Vagina (tissue), 2 donors: ENCODE measurements around the gene GPR42.

ENCODE experiments used
- POLR2AphosphoS5 ChIP-seq, 2 donors: sonication (generic); formaldehyde crosslinking; IDR thresholded peaks; one replicate each; pipeline ENCODE4 v1.9.0; 2017; ENCODE audit warnings: antibody characterized with exemption in 2 of 2, mild to moderate bottlenecking in 2 of 2, low read depth in 1 of 2; ENCODE audit not compliant: insufficient read depth in 1 of 2
- TF ChIP-seq, protein P1 (sequence below), 3 experiments: fragments of 450-650 bp in 2 of 3; fragments of 200-600 bp in 1 of 3; sonication (generic) in 1 of 3; IDR thresholded peaks; one replicate each; pipeline ENCODE4 v1.5.1; 2017 to 2019; ENCODE audit warnings: antibody characterized with exemption in 3 of 3, mild to moderate bottlenecking in 2 of 3, moderate library complexity in 2 of 3

GRCh38 chr19:35375505-35376307, 4.8 kb downstream of the GPR42 start:
- TF ChIP-seq, protein P1, sequence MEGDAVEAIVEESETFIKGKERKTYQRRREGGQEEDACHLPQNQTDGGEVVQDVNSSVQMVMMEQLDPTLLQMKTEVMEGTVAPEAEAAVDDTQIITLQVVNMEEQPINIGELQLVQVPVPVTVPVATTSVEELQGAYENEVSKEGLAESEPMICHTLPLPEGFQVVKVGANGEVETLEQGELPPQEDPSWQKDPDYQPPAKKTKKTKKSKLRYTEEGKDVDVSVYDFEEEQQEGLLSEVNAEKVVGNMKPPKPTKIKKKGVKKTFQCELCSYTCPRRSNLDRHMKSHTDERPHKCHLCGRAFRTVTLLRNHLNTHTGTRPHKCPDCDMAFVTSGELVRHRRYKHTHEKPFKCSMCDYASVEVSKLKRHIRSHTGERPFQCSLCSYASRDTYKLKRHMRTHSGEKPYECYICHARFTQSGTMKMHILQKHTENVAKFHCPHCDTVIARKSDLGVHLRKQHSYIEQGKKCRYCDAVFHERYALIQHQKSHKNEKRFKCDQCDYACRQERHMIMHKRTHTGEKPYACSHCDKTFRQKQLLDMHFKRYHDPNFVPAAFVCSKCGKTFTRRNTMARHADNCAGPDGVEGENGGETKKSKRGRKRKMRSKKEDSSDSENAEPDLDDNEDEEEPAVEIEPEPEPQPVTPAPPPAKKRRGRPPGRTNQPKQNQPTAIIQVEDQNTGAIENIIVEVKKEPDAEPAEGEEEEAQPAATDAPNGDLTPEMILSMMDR (IDR thresholded peaks at IDR 0.05) = no peak
- TF ChIP-seq POLR2AphosphoS5 (IDR thresholded peaks at IDR 0.05; ENCODE audit: insufficient read depth in 1 of 2, low read depth in 1 of 2) = no peak
